HG03196 (cell line): ENCODE results near the gene ST3GAL3.

Source experiments
- ATAC-seq: cut with Tn5 transposase; IDR thresholded peaks from one replicate; pipeline ENCODE4 v1.9.1; 2021; ENCODE audit not compliant: unreplicated experiment

Gene ST3GAL3

GRCh38 chr1:43873851-43874250 lies 166.5 kb downstream of the ST3GAL3 start:
- ATAC-seq: no peak

GRCh38 chr1:43874716-43875115 lies 167.4 kb downstream of the ST3GAL3 start:
- ATAC-seq: no peak

GRCh38 chr1:43875331-43875730 lies 168.0 kb downstream of the ST3GAL3 start:
- no peak for ATAC-seq

- ATAC-seq: no peak
Observed at GRCh38 chr1:43877101-43877500, 169.8 kb downstream of the ST3GAL3 start.

GRCh38 chr1:43878440-43878839 lies 171.1 kb downstream of the ST3GAL3 start:
- no peak for ATAC-seq

GRCh38 chr1:43878854-43879253 lies 171.5 kb downstream of the ST3GAL3 start:
- no peak for ATAC-seq

- ATAC-seq: no peak
Observed at GRCh38 chr1:43879414-43879813, 172.1 kb downstream of the ST3GAL3 start.

- ATAC-seq: no peak
Observed at GRCh38 chr1:43879996-43880395, 172.7 kb downstream of the ST3GAL3 start.

- no peak for ATAC-seq
Observed at GRCh38 chr1:43880604-43881003, 173.3 kb downstream of the ST3GAL3 start.

- ATAC-seq: no peak
Observed at GRCh38 chr1:43881415-43881814, 174.1 kb downstream of the ST3GAL3 start.

GRCh38 chr1:43882763-43883162 lies 175.4 kb downstream of the ST3GAL3 start:
- no peak for ATAC-seq

GRCh38 chr1:43883321-43883720 lies 176.0 kb downstream of the ST3GAL3 start:
- ATAC-seq: no peak

GRCh38 chr1:43885279-43885801 lies 178.0 kb downstream of the ST3GAL3 start:
- ATAC-seq: no peak

GRCh38 chr1:43887748-43888147 lies 180.4 kb downstream of the ST3GAL3 start:
- ATAC-seq: no peak

GRCh38 chr1:43890815-43891214 lies 183.5 kb downstream of the ST3GAL3 start:
- ATAC-seq: no peak

- no peak for ATAC-seq
Observed at GRCh38 chr1:43893006-43893405, 185.7 kb downstream of the ST3GAL3 start.

- ATAC-seq: no peak
Observed at GRCh38 chr1:43898981-43899380, 191.6 kb downstream of the ST3GAL3 start.

- no peak for ATAC-seq
Observed at GRCh38 chr1:43900386-43900785, 193.1 kb downstream of the ST3GAL3 start.

GRCh38 chr1:43901196-43901961 lies 194.0 kb downstream of the ST3GAL3 start:
- ATAC-seq: no peak

- ATAC-seq: no peak
Observed at GRCh38 chr1:43902058-43902831, 194.9 kb downstream of the ST3GAL3 start.

GRCh38 chr1:43904660-43905551 lies 197.6 kb downstream of the ST3GAL3 start:
- ATAC-seq: no peak
